Stimulated activated naive CD8-positive, alpha-beta T cell treated with anti-CD3 and anti-CD28 coated beads, Interleukin-15, Interleukin-2, amounts not matched to agents 100 U/mL and 50 U/mL, for 24 hours (primary cell): Measurements from ENCODE around the gene METTL1.
A peak's percentile ranks its signal among the peaks of the same experiment; 100 is the strongest.
"Not testable (repeated sequence)": the region's sequence is repeated elsewhere in the genome, so short reads cannot be mapped to it uniquely, and the experiment has no call there.

Source experiments
- ATAC-seq: fragments of 150-1000 bp; cut with Tn5 transposase; one replicate; pipeline ENCODE4 v1.10.0; 2021
- DNase-seq: peaks from one replicate; pipeline ENCODE4 v3.0.0; 2021

Gene METTL1

GRCh38 chr12:57796996-57797395 lies 25.1 kb upstream of the METTL1 start:
- ATAC-seq (no peak), DNase-seq (no peak)

GRCh38 chr12:57795354-57795753 lies 23.4 kb upstream of the METTL1 start:
- ATAC-seq, result no peak
- DNase-seq, result no peak

GRCh38 chr12:57793920-57794319 lies 22.0 kb upstream of the METTL1 start:
- ATAC-seq (no peak), DNase-seq (no peak)

GRCh38 chr12:57783861-57784260 lies 12.0 kb upstream of the METTL1 start:
- no peak for DNase-seq
- no peak for ATAC-seq

GRCh38 chr12:57783466-57783801 lies 11.5 kb upstream of the METTL1 start:
- no peak for ATAC-seq
- DNase-seq, result no peak

GRCh38 chr12:57782608-57783465 lies 10.9 kb upstream of the METTL1 start, which contains the start of gene TSFM:
TSS of gene TSFM (plus strand) at chr12:57782787. CDS start at chr12:57782802, 15 bp downstream.
- DNase-seq, result peak; percentile 99
- ATAC-seq, result peak; percentile 87

- DNase-seq, result no peak
- no peak for ATAC-seq
Measured at GRCh38 chr12:57782243-57782607, 10.3 kb upstream of the METTL1 start.

- DNase-seq, result no peak
- ATAC-seq, result no peak
Measured at GRCh38 chr12:57781801-57782200, 9.9 kb upstream of the METTL1 start.

GRCh38 chr12:57781244-57781643 lies 9.3 kb upstream of the METTL1 start:
- DNase-seq (no peak), ATAC-seq (no peak)

GRCh38 chr12:57780284-57780897 lies 8.5 kb upstream of the METTL1 start:
- ATAC-seq, result no peak
- no peak for DNase-seq

GRCh38 chr12:57779736-57780135 lies 7.8 kb upstream of the METTL1 start:
- DNase-seq (no peak), ATAC-seq (no peak)

- ATAC-seq (no peak), DNase-seq (no peak)
Measured at GRCh38 chr12:57777911-57778310, 6.0 kb upstream of the METTL1 start.

- DNase-seq (no peak), ATAC-seq (no peak)
Measured at GRCh38 chr12:57777367-57777766, 5.5 kb upstream of the METTL1 start.

- no peak for ATAC-seq
- DNase-seq, result no peak
Measured at GRCh38 chr12:57776247-57776587, 4.3 kb upstream of the METTL1 start.

GRCh38 chr12:57775563-57776246 lies 3.8 kb upstream of the METTL1 start:
- DNase-seq, result no peak
- no peak for ATAC-seq

GRCh38 chr12:57775044-57775443 lies 3.1 kb upstream of the METTL1 start:
- ATAC-seq (no peak), DNase-seq (no peak)

- not testable (repeated sequence) for ATAC-seq, DNase-seq
Measured at GRCh38 chr12:57774634-57775033, 2.7 kb upstream of the METTL1 start.

- ATAC-seq, result peak; percentile 16
- DNase-seq, result peak; percentile 60
Measured at GRCh38 chr12:57772429-57773322, 771 bp upstream of the METTL1 start, which contains the start of gene EEF1AKMT3. TSS of gene EEF1AKMT3 (plus strand) at chr12:57772614. CDS start at chr12:57772725, 111 bp downstream.

GRCh38 chr12:57771236-57771872 lies 551 bp downstream of the METTL1 start:
- DNase-seq (peak; percentile 93), ATAC-seq (peak; percentile 68)

- DNase-seq (no peak), ATAC-seq (no peak)
Measured at GRCh38 chr12:57770734-57771133, 1.2 kb downstream of the METTL1 start.

- no peak for DNase-seq
Measured at GRCh38 chr12:57769594-57769993, 2.3 kb downstream of the METTL1 start.

GRCh38 chr12:57767876-57768275 lies 4.0 kb downstream of the METTL1 start:
- no peak for DNase-seq
- ATAC-seq, result no peak

More at GRCh38 chr12:57769594-57769993, 2.3 kb downstream of the METTL1 start:
- no peak for ATAC-seq
